NCI-H345 treated with DMSO at 0.1 percent for 48 hours (cell line): ENCODE results near the gene TTC6.
A peak's percentile ranks its signal among the peaks of the same experiment; 100 is the strongest.
"Not testable (repeated sequence)": the region's sequence is repeated elsewhere in the genome, so short reads cannot be mapped to it uniquely, and the experiment has no call there.

ENCODE experiments used
- DNase-seq: peaks from one replicate; lab custom pipeline; 2025; ENCODE audit not compliant: unreplicated experiment; lab: John Stamatoyannopoulos, UW

TTC6 gene, protein sequence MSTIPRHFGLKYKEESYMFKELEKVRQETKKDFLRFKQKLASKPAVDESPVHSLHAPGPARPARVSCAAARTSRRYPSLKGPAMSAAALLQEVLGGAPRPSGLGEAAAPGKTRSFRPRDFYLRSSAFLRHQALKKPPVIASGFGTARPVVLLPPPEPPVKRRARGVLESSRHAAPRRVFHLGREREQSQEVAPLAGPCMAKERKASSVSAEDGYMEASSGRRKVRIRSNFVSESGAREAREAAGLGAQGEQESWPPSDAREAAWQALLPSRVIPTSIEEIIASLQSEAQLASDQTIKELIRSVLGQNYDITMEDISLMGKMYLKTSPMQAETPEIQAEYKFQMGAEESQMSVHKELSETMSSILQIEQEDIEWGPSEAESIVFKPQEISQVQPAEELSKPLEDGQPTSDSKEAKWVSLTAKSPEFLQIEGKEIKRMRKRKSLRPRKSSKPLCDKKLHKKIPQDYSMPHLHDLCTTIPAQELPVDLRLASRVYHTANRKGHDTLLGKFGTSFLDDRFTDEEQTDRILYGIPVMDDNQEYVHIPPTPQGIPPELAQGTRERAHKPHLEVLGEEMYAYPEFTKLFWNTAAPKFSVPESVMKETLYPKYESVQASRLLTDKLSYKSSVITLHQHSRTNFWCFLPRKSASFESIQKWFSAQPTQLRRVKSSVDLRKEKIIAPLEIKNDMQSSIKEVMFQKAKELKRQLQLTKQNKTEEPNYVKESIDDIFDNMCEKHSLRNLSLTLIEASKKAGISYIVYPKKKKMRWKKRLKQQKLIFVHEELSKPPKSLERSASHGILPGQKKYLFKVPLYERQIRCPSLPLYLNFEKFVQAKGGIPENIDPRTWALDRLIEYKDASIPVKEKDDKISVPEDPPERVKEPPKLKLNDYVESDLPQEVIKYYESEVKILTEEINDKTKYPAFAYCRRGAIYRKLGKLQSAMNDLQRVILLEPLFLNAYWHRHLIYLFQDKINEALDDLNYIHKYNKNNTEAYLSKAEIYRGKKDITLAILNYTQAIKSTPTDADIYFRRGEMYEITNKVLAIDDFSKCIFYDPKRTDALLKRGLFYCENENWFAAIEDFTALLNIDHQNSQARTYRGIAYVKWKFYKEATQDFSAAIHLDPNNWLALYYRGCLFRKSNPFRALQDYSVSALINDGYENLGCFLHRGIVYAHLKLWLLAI (N-terminal part only)

DNA sequence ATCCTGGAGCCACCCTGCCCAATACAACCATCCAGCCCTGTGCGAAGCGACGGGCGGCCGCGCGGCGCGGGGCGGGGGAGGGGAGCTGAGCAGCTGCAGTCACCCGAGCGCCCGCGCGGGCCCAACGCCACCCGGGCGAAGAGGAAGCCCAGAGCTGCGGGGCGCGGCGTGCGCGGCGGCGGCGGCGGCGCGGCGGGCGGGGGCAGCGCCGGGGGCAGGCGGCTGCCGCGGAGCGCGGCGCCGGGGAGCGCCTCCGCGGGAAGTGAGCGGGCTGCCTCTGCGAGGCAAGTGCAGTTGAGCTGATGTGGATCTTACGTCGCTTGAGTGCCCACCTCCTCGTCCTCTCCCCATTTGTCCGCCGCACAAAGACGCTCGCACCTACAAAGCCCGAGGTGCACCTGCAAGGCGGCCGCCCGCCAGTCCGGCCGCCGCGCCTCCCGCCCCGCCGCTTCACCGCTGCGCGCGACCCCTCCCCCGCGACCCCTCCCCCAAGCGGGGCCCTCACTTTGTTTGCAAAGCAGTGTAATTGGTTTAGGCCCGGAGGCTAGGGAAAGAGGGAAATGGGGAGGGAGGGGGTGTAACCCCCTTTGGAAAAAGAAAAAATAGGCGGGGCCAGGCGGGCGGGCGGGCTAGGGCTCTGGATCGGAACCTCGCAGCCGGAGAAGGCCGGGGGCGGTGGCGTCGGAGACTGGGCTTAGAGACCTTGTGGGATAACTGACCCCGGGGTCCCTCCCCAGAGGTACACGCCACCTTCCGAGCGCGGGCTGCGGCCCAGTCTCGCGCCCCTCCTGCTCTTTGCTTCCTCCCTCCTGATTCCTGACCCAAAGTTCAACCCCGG is at the start of gene TTC6, which contains the start of gene FOXA1:
Gene TTC6, plus strand, starts transcription at position 659 of the 838 bp plus-strand sequence. CDS start 26,436 bp downstream, outside the sequence.
Gene FOXA1, minus strand, starts transcription at position 279 of the 838 bp plus-strand sequence. Its CDS starts 277 bp downstream, at position 2.
- DNase-seq, result peak; percentile 98

DNA sequence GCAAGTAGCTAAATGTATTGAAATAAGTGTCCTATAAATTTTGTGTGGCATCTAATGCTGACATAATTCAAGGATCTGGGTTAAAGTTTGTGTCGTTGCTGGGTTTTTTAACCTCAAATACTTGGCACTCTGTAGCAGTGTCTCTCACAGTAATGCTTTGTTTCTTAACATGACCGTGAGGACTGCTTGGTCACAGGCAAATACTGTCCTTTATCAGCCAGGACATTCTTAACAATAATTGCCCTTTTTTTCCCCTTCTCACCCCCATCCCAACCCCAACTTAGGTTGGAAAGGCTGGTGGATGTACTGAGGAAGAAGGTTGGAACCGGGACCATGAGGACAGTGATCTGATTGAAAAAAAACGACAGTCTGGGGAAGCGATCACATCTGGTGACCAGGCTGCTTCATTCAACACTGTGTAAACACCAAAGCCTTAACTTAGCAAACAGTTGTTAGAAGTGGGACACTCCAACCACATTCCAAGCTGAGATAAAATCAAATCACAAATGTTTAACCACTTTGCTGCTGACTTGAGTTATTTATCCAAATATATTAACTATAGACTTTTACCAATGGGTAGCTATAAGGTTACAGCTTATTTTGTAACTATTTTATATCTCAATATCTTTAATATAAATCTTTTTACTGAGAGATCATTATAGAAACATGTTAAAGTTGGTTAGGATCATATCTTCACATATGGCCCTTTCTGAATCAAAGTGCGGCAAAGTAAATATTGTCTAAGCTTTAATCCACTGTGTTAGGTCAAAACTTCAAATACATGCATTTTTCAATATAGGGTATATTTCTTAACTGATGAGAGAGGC is 48.6 kb upstream of the TTC6 start:
- no peak for DNase-seq

DNA sequence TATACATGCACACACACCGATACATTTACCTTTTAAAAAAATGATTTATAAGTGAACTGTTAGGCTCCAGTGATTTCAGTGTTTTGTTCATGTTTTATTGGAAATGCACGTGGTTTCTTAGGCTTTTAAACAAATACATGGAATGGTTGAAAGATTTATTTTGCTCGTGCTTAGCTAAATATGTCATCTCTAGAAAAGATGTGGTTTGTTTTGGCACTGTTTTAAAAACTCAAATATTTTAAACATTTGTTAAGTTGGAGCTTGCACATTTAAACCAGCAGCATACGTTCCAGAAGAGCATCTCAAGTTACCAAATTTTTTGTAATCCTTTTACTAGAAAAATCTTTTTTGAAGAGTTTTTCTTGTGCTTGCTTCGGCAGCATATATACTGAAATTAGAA is 44.9 kb upstream of the TTC6 start:
- no peak for DNase-seq

- DNase-seq, result no peak
Observed at GRCh38 chr14:37551119-37551518, 44.3 kb upstream of the TTC6 start.

GRCh38 chr14:37553935-37554550 is 41.4 kb upstream of the TTC6 start:
- DNase-seq, result no peak

GRCh38 chr14:37555596-37555995 is 39.8 kb upstream of the TTC6 start:
- DNase-seq, result not testable (repeated sequence)

GRCh38 chr14:37558740-37559139 is 36.7 kb upstream of the TTC6 start:
- DNase-seq, result no peak

- DNase-seq, result no peak
Observed at GRCh38 chr14:37559386-37559785, 36.0 kb upstream of the TTC6 start.

GRCh38 chr14:37563189-37563588 is 32.2 kb upstream of the TTC6 start:
- no peak for DNase-seq

- DNase-seq, result peak; percentile 11
Observed at GRCh38 chr14:37565550-37565949, 29.9 kb upstream of the TTC6 start.

DNA sequence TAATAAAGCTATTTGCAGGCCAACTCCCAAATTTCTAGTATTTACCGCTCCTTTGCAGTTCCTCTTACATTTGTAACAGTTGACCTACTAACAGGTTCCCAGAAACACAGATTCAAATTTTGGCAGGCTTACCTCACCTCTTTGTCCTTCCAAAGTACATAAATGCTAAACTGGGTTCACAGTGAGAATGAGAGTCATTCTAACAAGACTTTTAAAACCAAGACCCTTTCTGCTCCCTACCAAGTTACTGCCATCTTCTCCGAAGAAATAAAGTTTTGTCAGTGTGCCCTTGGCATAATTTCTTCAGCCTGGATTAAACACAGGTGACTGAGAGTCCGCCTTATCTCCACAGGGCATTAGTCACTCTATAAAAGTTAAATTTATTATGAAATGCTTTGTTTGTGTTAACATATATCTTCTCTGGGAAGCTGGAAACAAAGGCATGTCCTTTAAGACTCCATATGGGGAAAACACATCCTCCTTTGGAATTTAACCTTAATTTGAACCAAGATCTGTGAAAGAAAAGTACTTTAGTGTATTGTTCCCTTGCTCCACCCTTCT is 28.5 kb upstream of the TTC6 start:
- DNase-seq, result no peak

- no peak for DNase-seq
Observed at GRCh38 chr14:37569729-37570128, 25.7 kb upstream of the TTC6 start.

DNA sequence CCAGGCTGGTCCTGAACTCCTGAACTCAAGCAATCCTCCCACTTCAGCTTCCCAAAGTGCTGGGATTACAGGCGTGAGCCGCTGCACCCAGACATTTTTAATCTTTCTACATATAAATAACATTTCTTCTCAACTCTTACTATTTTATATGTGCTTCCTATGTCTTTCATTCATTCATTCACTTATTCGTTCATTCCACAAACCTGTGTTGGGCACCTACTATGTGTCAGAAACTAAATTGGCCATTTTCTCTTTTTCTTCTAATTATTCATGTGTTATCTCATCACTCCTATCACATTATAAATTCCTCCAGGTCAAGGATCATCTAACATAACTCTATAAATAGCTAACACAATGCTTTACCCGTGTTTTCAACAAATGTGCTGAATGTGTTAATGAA is 24.0 kb upstream of the TTC6 start:
- DNase-seq, result no peak

DNA sequence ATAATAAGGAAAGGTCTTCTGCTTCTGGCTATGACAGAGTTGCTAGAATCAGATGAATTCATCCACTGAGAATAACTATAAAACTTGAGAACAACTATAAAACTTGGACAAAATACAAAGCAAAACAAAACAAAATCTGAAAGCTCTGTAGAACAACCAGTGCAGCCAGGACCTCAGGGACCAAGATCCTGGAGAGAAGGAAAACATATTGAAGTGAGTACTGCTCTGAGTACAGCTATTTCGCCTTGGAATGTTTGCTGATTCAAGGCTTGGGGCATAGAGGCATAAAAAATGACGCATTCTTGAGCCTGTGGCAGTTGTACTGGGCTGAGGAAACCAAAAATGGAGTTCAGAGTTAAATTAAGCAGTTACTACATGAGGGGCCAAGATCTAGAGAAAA is 22.1 kb upstream of the TTC6 start:
- no peak for DNase-seq

- no peak for DNase-seq
Observed at GRCh38 chr14:37579274-37579673, 16.2 kb upstream of the TTC6 start.

DNA sequence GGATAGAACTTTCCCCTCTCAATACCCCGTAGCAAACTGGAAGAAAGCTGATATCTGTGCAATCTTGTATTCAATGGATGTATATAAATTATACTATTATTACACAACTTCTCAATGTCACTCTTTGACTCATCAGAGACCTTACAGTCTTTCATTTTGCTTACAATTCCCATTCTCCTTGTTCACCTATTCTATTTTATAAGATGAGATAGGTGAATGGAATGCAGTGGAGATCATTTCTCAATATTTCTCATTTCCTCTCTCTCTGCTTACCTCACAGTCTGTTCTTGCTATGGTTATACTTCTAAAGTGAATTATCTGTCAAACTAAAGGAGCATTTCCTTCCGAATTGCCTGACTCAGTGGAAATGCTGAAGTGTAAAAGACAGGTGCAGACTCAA is 15.3 kb upstream of the TTC6 start:
- no peak for DNase-seq

- DNase-seq, result peak; percentile 83
Observed at GRCh38 chr14:37583358-37584210, 11.8 kb upstream of the TTC6 start.
